Left ventricle myocardium superior (tissue), 1 donor: ENCODE measurements around the gene TTC38. TPM values are rescaled to one million over a fixed set of nuclear protein-coding genes. Genes with fewer than 3 reads are reported as not detected.
A peak's percentile ranks its signal among the peaks of the same experiment; 100 is the strongest.

Source experiments
- ATAC-seq: fragments of 200-7000 bp; cut with Tn5 transposase; one replicate; pipeline ENCODE4 v1.9.1; 2020; ENCODE audit warnings: mild to moderate bottlenecking, moderate library complexity
- DNase-seq: peaks from one replicate; pipeline ENCODE4 v3.0.0-alpha.2; 2020
- intact Hi-C: fragments of 100-400 bp; cut with micrococcal nuclease; formaldehyde crosslinking; loops from one replicate; pipeline ENCODE4 v1.11.0; 2022
- total RNA-seq: library from RNA; stranded (reverse); fragmentation: NEBNext Ultra II Directional; extraction: Animal tissue kit (Norgen Biotek cat#: 25700); gene quantifications from one replicate; pipeline ENCODE4 v1.2.1, GENCODE V29; 2021
- donor health status: DM: no; HTN: yes; CAD: no; lungs with severe emphysema.

The TTC38 gene
- total RNA-seq, 1 donor from 2014 or later: 24.0 TPM

DNA sequence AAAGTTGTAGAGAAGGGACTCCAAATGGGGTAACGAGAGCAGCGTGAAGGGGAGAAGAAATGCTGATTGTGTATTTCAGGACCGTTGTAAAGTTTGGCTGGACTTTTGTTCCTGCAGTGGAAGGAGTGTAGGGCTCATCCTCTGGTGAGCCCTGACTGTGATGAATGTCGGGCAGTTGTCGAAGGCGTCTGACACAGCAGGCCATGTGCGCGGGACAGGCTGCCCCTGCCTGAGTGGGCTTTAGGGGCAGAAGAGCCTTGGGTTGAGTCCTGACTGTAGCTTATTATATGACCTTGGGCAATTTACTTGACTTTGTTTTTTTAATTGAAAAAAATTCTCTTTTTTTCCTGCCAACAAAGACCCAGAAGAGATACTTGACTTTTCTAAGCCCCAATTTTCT, 70.8 kb downstream of the TTC38 start:
- DNase-seq: peak; percentile 5
- no peak for ATAC-seq
- intact Hi-C loops: no loop called here

DNA sequence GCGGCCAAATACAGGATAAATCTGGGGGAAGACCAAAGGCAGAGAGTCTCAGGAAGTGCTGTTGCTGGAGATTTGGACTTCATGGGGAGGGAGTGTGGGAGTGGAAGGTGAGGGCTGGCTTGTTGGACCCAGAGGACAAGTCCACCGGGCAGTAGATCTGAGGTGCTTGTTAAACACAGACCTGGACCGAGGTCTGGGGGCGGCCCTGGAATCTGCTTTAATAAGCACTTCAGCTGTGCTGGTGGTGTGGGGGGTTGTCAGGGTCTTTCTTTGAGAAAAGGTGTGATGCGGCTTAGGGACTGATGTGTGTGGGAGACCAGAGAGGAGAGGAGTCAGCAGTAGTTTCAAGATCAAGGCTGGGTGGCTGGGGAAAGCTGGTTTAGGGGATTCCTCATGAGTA, 72.1 kb downstream of the TTC38 start:
- DNase-seq (peak; percentile 11), ATAC-seq (no peak)
- intact Hi-C loops: no loop called here

DNA sequence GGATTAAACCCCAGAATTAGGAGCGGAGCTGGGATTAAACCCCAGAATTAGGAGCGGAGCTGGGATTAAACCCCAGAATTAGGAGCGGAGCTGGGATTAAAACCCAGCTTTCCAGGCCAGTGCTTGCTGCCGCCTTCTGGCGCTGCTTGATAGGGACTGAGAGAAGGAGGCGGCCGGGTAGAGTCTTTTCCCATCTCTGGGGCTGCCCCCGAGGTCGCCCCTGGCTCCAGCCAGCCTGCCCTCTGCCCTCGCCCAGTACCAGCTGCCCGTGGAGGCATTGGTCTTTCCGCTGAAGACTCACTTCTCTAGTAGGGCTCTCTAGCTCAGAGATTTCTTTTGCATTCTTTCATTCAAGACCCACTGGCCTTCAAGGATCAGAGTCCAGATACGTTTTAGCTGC, 72.9 kb downstream of the TTC38 start:
- ATAC-seq (no peak), DNase-seq (peak; percentile 14)
- intact Hi-C loops: no loop called here

Other genes starting within 250 kb of the TTC38 start
- 78.9 TPM for gene PPARA, start 117.5 kb upstream of the TTC38 start, total RNA-seq
- gene CDPF1, start 17.7 kb upstream of the TTC38 start, total RNA-seq: 6.2 TPM
- gene PKDREJ, start 4.7 kb upstream of the TTC38 start, total RNA-seq: not detected
- gene GTSE1, start 28.9 kb downstream of the TTC38 start, total RNA-seq: 0.45 TPM
- 44.0 TPM for gene TRMU, start 67.7 kb downstream of the TTC38 start, total RNA-seq